Ectodermal cell (in vitro differentiated cells): ENCODE data around the gene STEAP4.

Experiments used
- H3K27ac ChIP-seq: 2 replicates; pipeline ENCODE4 v1.7.0; 2013; ENCODE audit warnings: mild to moderate bottlenecking, low read depth, low read length; ENCODE audit not compliant: insufficient read depth, poor library complexity, severe bottlenecking
- H3K27me3 ChIP-seq: 2 replicates; pipeline ENCODE4 v1.7.0; 2013; ENCODE audit warnings: mild to moderate bottlenecking, low read length; ENCODE audit not compliant: insufficient read depth, control insufficient read depth, poor library complexity, severe bottlenecking
- H3K36me3 ChIP-seq: one replicate; pipeline ENCODE4 v1.7.0; 2013; ENCODE audit warnings: low read length; ENCODE audit not compliant: control insufficient read depth, insufficient read depth
- H3K4me1 ChIP-seq: one replicate; pipeline ENCODE4 v1.7.0; 2013; ENCODE audit warnings: low read length; ENCODE audit not compliant: control insufficient read depth, insufficient read depth
- H3K4me3 ChIP-seq: 2 replicates; pipeline ENCODE4 v1.7.0; 2013; ENCODE audit warnings: low read depth, low read length, control low read depth; ENCODE audit not compliant: insufficient read depth
- H3K9me3 ChIP-seq: 2 replicates; pipeline ENCODE4 v1.7.0; 2013; ENCODE audit warnings: mild to moderate bottlenecking, low read length, moderate library complexity; ENCODE audit not compliant: control insufficient read depth
- WGBS, 2 experiments: methylation state at CpG; one replicate each; pipeline ENCODE4 v1.1.7; 2013; ENCODE audit warnings: missing lambda C conversion rate in 2 of 2; 5-methylcytosine and 5-hydroxymethylcytosine counted together

The STEAP4 gene

GRCh38 chr7:88315522-88315921, 8.8 kb upstream of the STEAP4 start:
- Histone ChIP-seq H3K9me3 (no peaks in the 10 kb centered on the region), H3K4me1 (no peaks in the 10 kb centered on the region), H3K27me3 (no peaks in the 10 kb centered on the region), H3K4me3 (no peak overlapping the region), H3K27ac (no peak overlapping the region), H3K36me3 (no peaks in the 10 kb centered on the region)
- 92 to 93% methylated on average over 2 of the region's 2 CpGs for WGBS, 2 experiments

- Histone ChIP-seq H3K27ac (no peak overlapping the region), H3K9me3 (no peaks in the 10 kb centered on the region), H3K27me3 (no peaks in the 10 kb centered on the region), H3K4me1 (no peaks in the 10 kb centered on the region), H3K36me3 (no peaks in the 10 kb centered on the region), H3K4me3 (no peak overlapping the region)
- WGBS, 2 experiments = 97% methylated on average over 4 of the region's 4 CpGs; no CpG with 5 or more reads in 1 of the 2 experiments
These were observed 7.4 kb upstream of the STEAP4 start for GRCh38 chr7:88314061-88314491.

- Histone ChIP-seq H3K4me1 (no peaks in the 10 kb centered on the region), H3K36me3 (no peaks in the 10 kb centered on the region), H3K9me3 (no peaks in the 10 kb centered on the region), H3K4me3 (no peak overlapping the region), H3K27me3 (peaks cover 6% of the 10 kb centered on the region), H3K27ac (no peak overlapping the region)
- WGBS, 2 experiments = 93 to 97% methylated on average over 3 of the region's 3 CpGs
These were observed 5.5 kb upstream of the STEAP4 start for GRCh38 chr7:88312061-88312663.

- no peaks in the 10 kb centered on the region for H3K9me3 ChIP-seq
- WGBS, 2 experiments = 94% methylated on average over 1 of the region's 1 CpG; no CpG with 5 or more reads in 1 of the 2 experiments
- no peaks in the 10 kb centered on the region for H3K36me3 ChIP-seq
- H3K27me3 ChIP-seq = peaks cover 11% of the 10 kb centered on the region
- no peak overlapping the region for H3K4me3 ChIP-seq
- H3K4me1 ChIP-seq = no peaks in the 10 kb centered on the region
- no peak overlapping the region for H3K27ac ChIP-seq
These were observed 5.0 kb upstream of the STEAP4 start for GRCh38 chr7:88311675-88312036.

GRCh38 chr7:88310956-88311674, 4.4 kb upstream of the STEAP4 start:
- H3K4me3 ChIP-seq = no peak overlapping the region
- no peaks in the 10 kb centered on the region for H3K4me1 ChIP-seq
- no peak overlapping the region for H3K27ac ChIP-seq
- WGBS, 2 experiments = 93 to 97% methylated on average over 4 of the region's 4 CpGs
- no peaks in the 10 kb centered on the region for H3K36me3 ChIP-seq
- peaks cover 16% of the 10 kb centered on the region for H3K27me3 ChIP-seq
- H3K9me3 ChIP-seq = no peaks in the 10 kb centered on the region

- Histone ChIP-seq H3K27ac (no peak overlapping the region), H3K9me3 (no peaks in the 10 kb centered on the region), H3K27me3 (peaks cover 25% of the 10 kb centered on the region), H3K4me3 (no peak overlapping the region), H3K36me3 (no peaks in the 10 kb centered on the region), H3K4me1 (no peaks in the 10 kb centered on the region)
- WGBS, 2 experiments = 93 to 100% methylated on average over 2 of the region's 2 CpGs
These were observed 3.1 kb upstream of the STEAP4 start for GRCh38 chr7:88309819-88310218.

- H3K27ac ChIP-seq = no peak overlapping the region
- no peaks in the 10 kb centered on the region for H3K36me3 ChIP-seq
- no peaks in the 10 kb centered on the region for H3K4me1 ChIP-seq
- no peak overlapping the region for H3K4me3 ChIP-seq
- peaks cover 25% of the 10 kb centered on the region for H3K27me3 ChIP-seq
- no peaks in the 10 kb centered on the region for H3K9me3 ChIP-seq
- 93 to 95% methylated on average over 2 to 3 of the region's 3 CpGs for WGBS, 2 experiments
These were observed 1.1 kb upstream of the STEAP4 start for GRCh38 chr7:88307823-88308222.

- 88 to 95% methylated on average over 2 of the region's 2 CpGs for WGBS, 2 experiments
These were observed 718 bp upstream of the STEAP4 start for GRCh38 chr7:88307412-88307811.

GRCh38 chr7:88305044-88305443, 1.6 kb downstream of the STEAP4 start:
- Histone ChIP-seq H3K4me1 (no peaks in the 10 kb centered on the region), H3K4me3 (no peak overlapping the region), H3K36me3 (no peaks in the 10 kb centered on the region), H3K27me3 (peaks cover 25% of the 10 kb centered on the region), H3K9me3 (no peaks in the 10 kb centered on the region), H3K27ac (no peak overlapping the region)
- WGBS, 2 experiments = 91 to 97% methylated on average over 3 of the region's 3 CpGs

More at GRCh38 chr7:88307412-88307811, 718 bp upstream of the STEAP4 start:
- Histone ChIP-seq H3K4me3 (no peak overlapping the region), H3K27ac (no peak overlapping the region), H3K9me3 (no peaks in the 10 kb centered on the region), H3K27me3 (peaks cover 25% of the 10 kb centered on the region), H3K4me1 (no peaks in the 10 kb centered on the region), H3K36me3 (no peaks in the 10 kb centered on the region)

GRCh38 chr7:88302486-88302885, 4.2 kb downstream of the STEAP4 start:
- Histone ChIP-seq H3K4me1 (no peaks in the 10 kb centered on the region), H3K9me3 (no peaks in the 10 kb centered on the region), H3K27me3 (peaks cover 22% of the 10 kb centered on the region), H3K36me3 (no peaks in the 10 kb centered on the region), H3K27ac (no peak overlapping the region), H3K4me3 (no peak overlapping the region)
- WGBS, 2 experiments = 89 to 92% methylated on average over 6 of the region's 6 CpGs
